Calu3 (cell line): ENCODE measurements around the gene WWOX. TPM values are rescaled to one million over a fixed set of nuclear protein-coding genes. Genes with fewer than 3 reads are reported as not detected.

Experiments
- BruUV-seq: library from RNA; stranded (reverse); fragments of 400-500 nt; replicated peaks from 2 replicates; lab custom pipeline; 2021; lab: Mats Ljungman, UMichigan
- CTCF ChIA-PET: fragments of 300-600 bp; sonication (Branson Sonifier 250); formaldehyde crosslinking; loops from one replicate; lab custom pipeline; 2022; ENCODE audit warnings: antibody characterized with exemption; lab: Charles Lee
- DNase-seq: peaks from one replicate; pipeline ENCODE4 v3.0.0; 2022
- H3K27ac Mint-ChIP-seq: one replicate; pipeline ENCODE4 v1.8.0; 2022; ENCODE audit warnings: mixed read lengths; ENCODE audit not compliant: unreplicated experiment
- H3K27me3 Mint-ChIP-seq: one replicate; pipeline ENCODE4 v1.8.0; 2022; ENCODE audit warnings: mixed read lengths; ENCODE audit not compliant: unreplicated experiment
- H3K36me3 Mint-ChIP-seq: one replicate; pipeline ENCODE4 v1.8.0; 2022; ENCODE audit warnings: mild to moderate bottlenecking, moderate library complexity, mixed read lengths; ENCODE audit not compliant: insufficient read depth, unreplicated experiment
- H3K4me1 Mint-ChIP-seq: one replicate; pipeline ENCODE4 v1.8.0; 2022; ENCODE audit warnings: mild to moderate bottlenecking, low read depth, mixed read lengths; ENCODE audit not compliant: unreplicated experiment
- H3K4me3 Mint-ChIP-seq: one replicate; pipeline ENCODE4 v1.8.0; 2022; ENCODE audit warnings: mild to moderate bottlenecking, low read depth, moderate library complexity, mixed read lengths; ENCODE audit not compliant: unreplicated experiment
- H3K9me3 Mint-ChIP-seq: one replicate; pipeline ENCODE4 v1.8.0; 2022; ENCODE audit warnings: low read depth, mixed read lengths; ENCODE audit not compliant: unreplicated experiment
- intact Hi-C: fragments of 100-400 bp; cut with micrococcal nuclease; formaldehyde crosslinking; loops from one replicate; pipeline ENCODE4 v1.10.0; 2022; ENCODE audit not compliant: unreplicated experiment
- total RNA-seq: library from RNA; stranded (reverse); gene quantifications from 2 replicates; pipeline ENCODE4 v1.2.3, GENCODE V29; 2022
- TF ChIP-seq, protein P1 (sequence below): fragments of 200-600 bp; IDR thresholded peaks from one replicate; pipeline ENCODE4 v1.8.0; 2022; ENCODE audit warnings: antibody characterized with exemption; ENCODE audit not compliant: unreplicated experiment

The WWOX gene
- total RNA-seq, 1 experiment from 2014 or later = 33.5 TPM

DNA sequence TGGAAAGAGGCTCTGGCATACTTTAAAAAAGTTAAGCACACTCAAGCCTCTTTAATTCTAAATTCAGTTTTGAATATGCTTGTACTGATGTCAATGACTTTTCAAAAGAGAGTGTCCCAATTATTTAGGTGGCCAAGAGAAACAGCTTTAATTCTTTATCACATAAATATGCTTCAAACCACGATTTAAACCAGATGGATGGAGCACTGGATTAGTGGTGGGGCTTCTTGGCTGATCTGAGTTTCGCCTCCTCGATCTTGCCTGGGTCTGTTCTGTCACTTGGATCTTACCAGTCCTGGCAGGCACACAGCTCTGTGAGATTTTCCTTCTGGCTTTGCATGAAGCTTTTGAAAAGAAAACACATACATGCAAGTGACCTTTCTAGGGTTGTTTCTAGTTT is 1033.2 kb downstream of the WWOX start:
- CTCF ChIA-PET = no interaction called here
- H3K27me3 Mint-ChIP-seq = no peaks in the 10 kb centered on the region

DNA sequence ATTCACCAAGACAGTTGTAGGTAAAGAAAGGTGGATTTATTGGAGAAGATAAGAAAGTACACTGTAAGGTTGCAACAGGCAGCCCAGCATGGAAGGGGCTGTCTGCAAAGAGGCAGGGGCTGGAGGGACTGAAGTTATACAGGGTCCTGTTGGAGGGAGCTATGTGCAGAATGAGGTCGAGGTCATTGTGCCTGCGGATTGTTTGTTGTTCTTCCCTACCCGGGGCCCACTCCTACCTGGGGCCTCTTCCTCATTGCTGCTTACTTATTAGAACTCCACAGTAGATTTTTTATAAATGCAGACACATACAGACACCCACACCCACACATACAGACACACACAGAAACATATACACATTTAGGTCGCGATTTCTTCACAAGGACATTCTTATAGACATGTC is 1034.8 kb downstream of the WWOX start:
- no peak for DNase-seq
- Mint-ChIP-seq H3K4me3 (no peak overlapping the region), H3K4me1 (no peaks in the 10 kb centered on the region), H3K36me3 (no peaks in the 10 kb centered on the region), H3K27ac (no peak overlapping the region), H3K9me3 (no peaks in the 10 kb centered on the region), H3K27me3 (no peaks in the 10 kb centered on the region)
- intact Hi-C loops = no loop called here
- no TSS peak for BruUV-seq
- CTCF ChIA-PET = no interaction called here
- TF ChIP-seq, protein P1, sequence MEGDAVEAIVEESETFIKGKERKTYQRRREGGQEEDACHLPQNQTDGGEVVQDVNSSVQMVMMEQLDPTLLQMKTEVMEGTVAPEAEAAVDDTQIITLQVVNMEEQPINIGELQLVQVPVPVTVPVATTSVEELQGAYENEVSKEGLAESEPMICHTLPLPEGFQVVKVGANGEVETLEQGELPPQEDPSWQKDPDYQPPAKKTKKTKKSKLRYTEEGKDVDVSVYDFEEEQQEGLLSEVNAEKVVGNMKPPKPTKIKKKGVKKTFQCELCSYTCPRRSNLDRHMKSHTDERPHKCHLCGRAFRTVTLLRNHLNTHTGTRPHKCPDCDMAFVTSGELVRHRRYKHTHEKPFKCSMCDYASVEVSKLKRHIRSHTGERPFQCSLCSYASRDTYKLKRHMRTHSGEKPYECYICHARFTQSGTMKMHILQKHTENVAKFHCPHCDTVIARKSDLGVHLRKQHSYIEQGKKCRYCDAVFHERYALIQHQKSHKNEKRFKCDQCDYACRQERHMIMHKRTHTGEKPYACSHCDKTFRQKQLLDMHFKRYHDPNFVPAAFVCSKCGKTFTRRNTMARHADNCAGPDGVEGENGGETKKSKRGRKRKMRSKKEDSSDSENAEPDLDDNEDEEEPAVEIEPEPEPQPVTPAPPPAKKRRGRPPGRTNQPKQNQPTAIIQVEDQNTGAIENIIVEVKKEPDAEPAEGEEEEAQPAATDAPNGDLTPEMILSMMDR = no peak

More for the DNA sequence above, 1033.2 kb downstream of the WWOX start:
- no peak for DNase-seq
- no peaks in the 10 kb centered on the region for H3K9me3 Mint-ChIP-seq
- TF ChIP-seq, protein P1 = no peak
- no peaks in the 10 kb centered on the region for H3K4me1 Mint-ChIP-seq
- H3K27ac Mint-ChIP-seq = no peak overlapping the region
- intact Hi-C loops = no loop called here
- no TSS peak for BruUV-seq
- H3K4me3 Mint-ChIP-seq = no peak overlapping the region
- no peaks in the 10 kb centered on the region for H3K36me3 Mint-ChIP-seq

DNA sequence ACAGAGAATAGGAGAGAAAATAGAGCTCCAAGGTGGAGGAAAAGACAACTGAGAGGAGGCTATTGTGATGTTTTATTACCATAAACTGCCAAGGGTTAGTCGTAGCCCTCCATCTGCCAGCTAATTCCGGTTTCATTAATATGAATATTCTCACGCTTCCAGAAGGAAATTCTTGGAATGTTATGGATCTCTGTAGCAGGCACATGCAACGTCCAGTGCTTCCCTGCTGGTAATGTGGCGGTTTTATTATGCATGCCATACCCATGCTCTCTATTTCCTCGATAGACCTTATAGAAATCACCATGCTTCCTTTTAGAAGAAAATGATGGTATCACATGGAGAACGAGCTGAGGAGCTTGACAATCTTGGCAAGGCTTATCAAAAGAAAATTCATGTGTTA is 1037.5 kb downstream of the WWOX start:
- CTCF ChIA-PET = no interaction called here
- H3K27me3 Mint-ChIP-seq = no peaks in the 10 kb centered on the region
- H3K27ac Mint-ChIP-seq = no peak overlapping the region
- no TSS peak for BruUV-seq
- DNase-seq = no peak
- TF ChIP-seq, protein P1 = no peak
- no peaks in the 10 kb centered on the region for H3K36me3 Mint-ChIP-seq
- H3K4me1 Mint-ChIP-seq = no peaks in the 10 kb centered on the region
- no peak overlapping the region for H3K4me3 Mint-ChIP-seq
- intact Hi-C loops = no loop called here
- peaks cover 2% of the 10 kb centered on the region for H3K9me3 Mint-ChIP-seq

DNA sequence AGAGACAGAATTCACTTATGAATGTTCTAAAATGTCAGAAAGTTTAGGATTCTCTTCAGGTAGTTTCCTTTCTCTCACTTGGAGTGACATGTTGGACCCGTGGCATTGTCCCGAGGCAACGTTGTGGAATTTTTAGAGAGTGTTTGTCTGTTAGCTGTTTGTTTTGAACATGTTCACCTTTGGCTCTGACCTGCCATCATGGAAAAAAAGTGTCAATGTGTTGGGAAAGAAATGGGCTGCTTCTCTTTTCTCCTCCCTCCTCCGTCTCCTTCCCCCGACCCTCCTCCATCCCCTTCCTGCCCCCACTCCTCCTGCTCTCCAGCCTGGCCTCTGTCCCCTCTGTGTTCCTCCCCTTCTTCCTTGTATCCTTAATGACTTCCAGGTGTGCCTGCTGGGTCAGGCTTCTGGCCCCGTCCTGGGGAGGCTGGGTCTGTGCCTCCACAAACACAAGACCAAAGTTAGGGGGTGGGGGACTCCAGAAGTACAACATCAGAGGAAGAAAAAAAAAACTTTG is 1038.0 kb downstream of the WWOX start:
- BruUV-seq = no TSS peak
- Mint-ChIP-seq H3K36me3 (no peaks in the 10 kb centered on the region), H3K27me3 (no peaks in the 10 kb centered on the region), H3K4me1 (no peaks in the 10 kb centered on the region), H3K9me3 (peaks cover 2% of the 10 kb centered on the region), H3K4me3 (no peak overlapping the region), H3K27ac (no peak overlapping the region)
- TF ChIP-seq, protein P1 = no peak
- no peak for DNase-seq
- CTCF ChIA-PET = no interaction called here
- intact Hi-C loops = no loop called here
